ENCODE data around the gene ZNF785. TPM values are rescaled to one million over a fixed set of nuclear protein-coding genes. Genes with fewer than 3 reads are reported as not detected.

Gene ZNF785
- 30.5 TPM for total RNA-seq

GRCh38 chr16:30585400-30586191 lies at the start of gene ZNF785:
ZNF785 (minus strand) TSS chr16:30585697; CDS start chr16:30585611, 86 bp downstream.

DNA sequence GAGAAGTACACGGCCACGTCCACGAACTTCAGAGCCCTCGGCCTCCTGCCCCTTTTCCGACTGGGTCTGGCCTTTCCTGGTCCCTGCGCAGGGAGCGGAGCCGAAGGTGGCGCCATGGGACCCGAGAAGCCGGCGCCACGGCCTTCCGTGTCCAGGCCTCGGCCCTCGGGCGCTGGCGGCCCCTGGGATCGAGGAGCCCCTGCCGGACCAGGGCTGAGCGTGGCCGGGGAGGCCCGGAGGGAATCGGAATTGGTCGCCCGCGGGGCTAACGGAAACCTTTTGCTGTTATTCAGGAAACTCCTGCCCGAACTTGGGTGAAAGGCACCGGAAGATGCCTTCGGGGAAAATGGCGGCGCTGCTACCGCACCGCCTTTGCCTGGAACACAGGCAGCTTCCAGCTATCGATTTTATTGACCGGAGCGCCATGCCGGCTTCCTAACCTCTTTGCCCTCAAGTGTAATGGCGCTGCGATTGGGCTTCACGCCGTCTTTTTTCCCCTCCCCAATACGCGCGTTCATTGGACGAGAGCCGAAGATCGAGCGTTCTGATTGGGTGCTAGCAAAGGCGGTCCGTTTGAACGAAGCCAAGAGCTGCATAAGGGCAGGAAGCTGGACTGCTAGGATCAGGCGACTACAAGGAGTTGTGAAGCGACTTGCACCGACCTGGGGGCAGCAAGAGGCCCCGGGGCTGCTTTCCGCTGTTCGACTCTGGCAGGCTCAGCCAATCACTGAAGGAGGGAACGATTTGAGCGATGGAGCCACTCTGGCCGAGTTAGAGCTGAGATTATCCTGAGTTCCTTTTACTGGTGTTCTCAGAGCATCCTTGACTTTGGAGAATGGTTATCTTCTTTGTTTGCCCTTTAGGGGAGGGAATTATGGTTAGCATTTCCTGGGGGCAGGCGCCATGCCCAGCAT lies 24.7 kb upstream of the ZNF785 start, which contains the start of gene ZNF689:
ZNF689 (minus strand) TSS at position 464 of the 914 bp plus-strand sequence; CDS start at position 116, 348 bp downstream.

DNA sequence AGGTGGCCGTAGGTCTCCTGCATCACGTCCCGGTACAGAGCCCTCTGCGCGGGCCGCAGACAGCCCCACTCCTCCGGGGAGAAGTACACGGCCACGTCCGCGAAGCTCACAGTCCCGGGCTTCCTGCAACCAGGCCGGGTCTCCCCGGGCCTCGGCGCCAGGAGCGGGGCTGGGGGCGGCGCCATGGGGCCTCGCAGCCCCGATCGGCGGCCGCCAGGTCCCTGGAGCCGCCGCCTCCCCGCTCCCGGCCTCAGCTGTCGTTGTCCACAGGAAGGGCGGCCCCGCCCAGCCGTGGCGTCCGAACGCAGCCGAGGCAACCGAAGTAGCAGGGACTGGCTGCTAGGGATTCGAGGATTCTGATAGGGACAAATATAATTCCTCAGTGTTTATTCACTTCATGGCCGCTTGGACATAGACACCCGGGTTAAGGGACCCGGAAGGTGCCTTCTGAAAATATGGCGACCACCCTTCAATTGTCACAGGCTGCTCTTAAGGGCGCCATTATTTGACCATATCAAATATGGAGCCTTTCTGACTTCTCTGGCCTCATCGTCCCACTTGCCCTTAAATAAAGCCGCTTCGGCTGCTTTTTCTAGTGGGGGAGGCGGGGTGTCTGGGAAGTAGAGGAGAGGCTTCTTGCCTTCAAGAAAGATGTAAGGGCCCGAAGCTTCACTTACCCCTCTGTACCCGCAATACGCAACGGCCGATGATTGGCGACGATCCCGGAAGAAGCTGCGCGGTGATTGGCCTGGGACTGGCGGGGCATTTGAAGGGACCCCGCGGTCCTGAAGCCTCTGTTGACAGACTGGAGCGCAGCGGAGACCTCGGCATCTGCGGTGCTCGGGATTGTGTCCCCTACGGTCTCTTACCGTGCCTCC lies 13.8 kb downstream of the ZNF785 start, which contains the start of gene ZNF688:
ZNF688 (minus strand) TSS at position 270 of the 878 bp plus-strand sequence; CDS start at position 185, 85 bp downstream.

DNA sequence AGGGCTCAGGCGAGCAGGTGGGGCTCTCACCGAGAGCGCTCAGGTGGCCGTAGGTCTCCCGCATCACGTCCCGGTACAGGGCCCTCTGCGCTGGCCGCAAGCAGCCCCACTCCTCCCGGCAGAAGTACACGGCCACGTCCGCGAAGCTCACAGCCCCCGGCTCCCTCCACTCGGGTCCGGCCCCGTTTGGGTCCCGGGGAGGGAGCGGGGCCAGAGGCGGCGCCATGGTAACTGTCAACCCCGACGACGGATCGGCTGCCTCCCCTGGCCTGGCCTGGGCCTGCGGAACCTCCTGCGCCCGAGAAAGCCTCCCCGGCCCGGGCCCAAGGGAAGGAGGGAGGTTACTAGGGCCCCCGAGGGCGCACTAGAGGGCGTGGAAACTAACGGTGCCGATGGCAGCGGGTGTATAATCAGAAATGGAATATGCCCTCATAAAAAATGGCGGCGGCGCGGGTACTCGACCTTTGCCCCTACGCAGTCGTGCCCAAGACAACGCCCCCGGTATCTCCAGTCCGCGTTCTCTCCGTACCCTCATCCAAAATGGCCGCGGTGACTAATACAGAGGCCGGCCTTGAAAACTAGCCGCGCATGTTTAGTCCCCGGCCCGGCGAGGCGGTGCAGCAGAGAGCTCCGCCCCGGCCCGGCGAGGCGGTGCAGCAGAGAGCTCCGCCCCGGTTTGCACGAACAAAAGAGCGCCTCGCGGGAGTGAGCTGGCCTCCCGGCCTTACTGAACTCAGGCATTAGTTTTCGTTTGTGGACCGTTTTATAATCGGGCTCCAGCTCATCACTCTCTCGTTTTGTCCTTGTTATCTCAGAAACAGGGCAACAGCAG lies 27.3 kb downstream of the ZNF785 start, which contains the start of gene ZNF764:
ZNF764 (minus strand) TSS at position 418 of the 832 bp plus-strand sequence; CDS start at position 226, 192 bp downstream.

DNA sequence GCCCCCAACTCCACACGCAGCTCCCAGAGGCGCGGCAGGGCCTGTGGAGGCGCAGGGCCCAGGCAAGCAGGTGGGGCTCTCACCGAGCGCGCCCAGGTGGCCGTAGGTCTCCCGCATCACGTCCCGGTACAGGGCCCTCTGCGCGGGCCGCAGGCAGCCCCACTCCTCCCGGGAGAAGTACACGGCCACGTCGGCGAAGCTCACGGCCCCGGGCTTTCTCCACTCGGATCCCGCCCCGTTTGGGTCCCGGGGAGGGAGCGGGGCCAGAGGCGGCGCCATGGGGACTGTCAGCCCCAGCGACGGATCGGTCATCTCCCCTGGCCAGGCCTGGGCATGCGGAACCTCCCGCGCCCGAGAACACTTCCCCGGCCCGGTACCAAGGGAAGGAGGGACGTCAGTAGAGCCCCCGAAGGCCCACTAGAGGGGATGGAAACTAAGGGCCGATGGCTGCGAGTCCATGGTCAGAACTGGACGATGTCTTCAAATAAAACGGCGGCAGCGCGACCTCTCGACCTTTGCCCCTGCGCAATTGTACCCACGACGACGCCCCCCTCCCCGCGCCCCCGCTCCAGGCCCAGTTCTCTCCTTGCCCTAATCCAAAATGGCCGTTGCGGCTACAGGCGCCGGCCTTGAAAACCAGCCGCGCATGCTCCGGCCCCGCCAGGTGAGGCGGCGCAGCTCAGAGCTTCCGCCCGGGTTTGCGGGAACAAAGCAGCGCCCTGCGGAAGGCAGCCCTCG lies 51.0 kb downstream of the ZNF785 start, which contains the start of gene ZNF747:
ZNF747 (minus strand) TSS at position 491 of the 738 bp plus-strand sequence; CDS start at position 312, 179 bp downstream.

Other genes with a start within 250 kb of the ZNF785 start
- gene CD2BP2, start 230.4 kb downstream of the ZNF785 start, total RNA-seq, result 38.5 TPM
- gene TBC1D10B, start 215.2 kb downstream of the ZNF785 start, total RNA-seq, result 38.1 TPM
- gene MYL11, start 210.9 kb downstream of the ZNF785 start, total RNA-seq, result 194 TPM
- gene SEPTIN1, start 203.1 kb downstream of the ZNF785 start, total RNA-seq, result 0.44 TPM
- 18.3 TPM for gene ZNF48, start 190.3 kb downstream of the ZNF785 start, total RNA-seq
- gene ZNF771, start 178.1 kb downstream of the ZNF785 start, total RNA-seq, result 8.4 TPM
- 20.0 TPM for gene DCTPP1, start 155.7 kb downstream of the ZNF785 start, total RNA-seq
- gene SEPHS2, start 139.8 kb downstream of the ZNF785 start, total RNA-seq, result 17.2 TPM
- 3.8 TPM for gene ITGAL, start 113.0 kb downstream of the ZNF785 start, total RNA-seq
- 26.4 TPM for gene ZNF768, start 59.1 kb downstream of the ZNF785 start, total RNA-seq
- 18.6 TPM for gene ZNF747, start 50.8 kb downstream of the ZNF785 start, total RNA-seq
- gene ZNF764, start 27.3 kb downstream of the ZNF785 start, total RNA-seq, result 17.8 TPM
- 9.2 TPM for gene ZNF688, start 14.0 kb downstream of the ZNF785 start, total RNA-seq
- 8.2 TPM for gene ZNF689, start 24.7 kb upstream of the ZNF785 start, total RNA-seq
- gene PRR14, start 65.3 kb upstream of the ZNF785 start, total RNA-seq, result 26.1 TPM
- gene FBRS, start 72.7 kb upstream of the ZNF785 start, total RNA-seq, result 30.7 TPM
- 58.9 TPM for gene SRCAP, start 113.5 kb upstream of the ZNF785 start, total RNA-seq
- gene PHKG2, start 162.7 kb upstream of the ZNF785 start, total RNA-seq, result 10.8 TPM
- gene CFAP119, start 176.4 kb upstream of the ZNF785 start, total RNA-seq, result 4.6 TPM
- 148 TPM for gene RNF40, start 176.6 kb upstream of the ZNF785 start, total RNA-seq
- gene ZNF629, start 201.5 kb upstream of the ZNF785 start, total RNA-seq, result 18.8 TPM

Data from camera-type eye (tissue), 1 donor.